ENCODE results near the gene ADCY2. TPM values are rescaled to one million over a fixed set of nuclear protein-coding genes. Genes with fewer than 3 reads are reported as not detected.

The ADCY2 gene
- total RNA-seq, 1 experiment from 2014 or later, result not detected

GRCh38 chr5:7577381-7577780 is 181.4 kb downstream of the ADCY2 start:
- BruUV-seq (replicated peaks), result no TSS peak
- ChIA-PET CTCF (no interaction called here), POLR2A (no interaction called here)
- Histone ChIP-seq H3K36me3 (ENCODE audit: control insufficient read depth, insufficient read depth, low read length) (no peaks in the 10 kb centered on the region), H3K4me3 (ENCODE audit: low read depth, low read length) (no peak overlapping the region), H3K27me3 (replicated peaks; ENCODE audit: control insufficient read depth, insufficient read depth, low read length) (no peaks in the 10 kb centered on the region), H3K4me1 (no peaks in the 10 kb centered on the region), H3K9me3 (no peaks in the 10 kb centered on the region)
- H3K4me1 Mint-ChIP-seq (ENCODE audit: low read depth, unreplicated experiment), result no peaks in the 10 kb centered on the region
- DNase-seq, result no peak
- no peaks in the 10 kb centered on the region for H3K36me3 Mint-ChIP-seq (ENCODE audit: insufficient read depth, unreplicated experiment)
- intact Hi-C loops (cut with micrococcal nuclease; ENCODE audit: unreplicated experiment), result no loop called here
- no peaks in the 10 kb centered on the region for H3K9me3 Mint-ChIP-seq (ENCODE audit: unreplicated experiment)
- peaks cover 13% of the 10 kb centered on the region for H3K27me3 Mint-ChIP-seq (ENCODE audit: insufficient read depth, unreplicated experiment)
- H3K4me3 Mint-ChIP-seq (ENCODE audit: unreplicated experiment), result no peak overlapping the region
- TF ChIP-seq, protein P1, sequence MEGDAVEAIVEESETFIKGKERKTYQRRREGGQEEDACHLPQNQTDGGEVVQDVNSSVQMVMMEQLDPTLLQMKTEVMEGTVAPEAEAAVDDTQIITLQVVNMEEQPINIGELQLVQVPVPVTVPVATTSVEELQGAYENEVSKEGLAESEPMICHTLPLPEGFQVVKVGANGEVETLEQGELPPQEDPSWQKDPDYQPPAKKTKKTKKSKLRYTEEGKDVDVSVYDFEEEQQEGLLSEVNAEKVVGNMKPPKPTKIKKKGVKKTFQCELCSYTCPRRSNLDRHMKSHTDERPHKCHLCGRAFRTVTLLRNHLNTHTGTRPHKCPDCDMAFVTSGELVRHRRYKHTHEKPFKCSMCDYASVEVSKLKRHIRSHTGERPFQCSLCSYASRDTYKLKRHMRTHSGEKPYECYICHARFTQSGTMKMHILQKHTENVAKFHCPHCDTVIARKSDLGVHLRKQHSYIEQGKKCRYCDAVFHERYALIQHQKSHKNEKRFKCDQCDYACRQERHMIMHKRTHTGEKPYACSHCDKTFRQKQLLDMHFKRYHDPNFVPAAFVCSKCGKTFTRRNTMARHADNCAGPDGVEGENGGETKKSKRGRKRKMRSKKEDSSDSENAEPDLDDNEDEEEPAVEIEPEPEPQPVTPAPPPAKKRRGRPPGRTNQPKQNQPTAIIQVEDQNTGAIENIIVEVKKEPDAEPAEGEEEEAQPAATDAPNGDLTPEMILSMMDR (IDR thresholded peaks at IDR 0.05; ENCODE audit: insufficient read depth in 1 of 2, low read depth in 1 of 2, low read length in 1 of 2, severe bottlenecking in 1 of 2, unreplicated experiment in 1 of 2), result no peak
- no peak overlapping the region for H3K27ac Mint-ChIP-seq (ENCODE audit: unreplicated experiment)

DNA sequence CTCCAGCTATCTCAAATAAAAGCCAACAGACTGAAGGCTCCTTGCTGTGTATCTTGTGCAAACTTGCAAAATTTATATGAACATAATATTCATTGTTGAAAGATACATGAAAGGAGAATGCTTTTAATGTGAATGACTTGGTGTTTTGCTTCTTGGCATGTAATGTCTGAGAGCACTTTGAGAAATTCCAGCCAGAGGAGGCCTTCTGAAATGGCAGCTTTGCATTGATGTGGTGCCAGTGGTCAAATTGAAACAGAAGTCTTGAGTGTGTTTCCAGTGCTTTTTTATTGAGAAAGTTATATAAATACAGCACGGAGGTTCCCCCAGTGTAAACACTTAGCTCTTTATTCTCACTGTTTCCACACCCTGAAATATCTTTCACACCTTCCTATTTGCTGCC is 182.1 kb downstream of the ADCY2 start:
- Histone ChIP-seq H3K36me3 (ENCODE audit: control insufficient read depth, insufficient read depth, low read length) (no peaks in the 10 kb centered on the region), H3K9me3 (no peaks in the 10 kb centered on the region), H3K4me3 (ENCODE audit: low read depth, low read length) (no peak overlapping the region), H3K27me3 (replicated peaks; ENCODE audit: control insufficient read depth, insufficient read depth, low read length) (no peaks in the 10 kb centered on the region), H3K4me1 (no peaks in the 10 kb centered on the region)
- ChIA-PET POLR2A (no interaction called here), CTCF (no interaction called here)
- Mint-ChIP-seq H3K9me3 (ENCODE audit: unreplicated experiment) (no peaks in the 10 kb centered on the region), H3K4me3 (ENCODE audit: unreplicated experiment) (no peak overlapping the region), H3K27me3 (ENCODE audit: insufficient read depth, unreplicated experiment) (peaks cover 13% of the 10 kb centered on the region), H3K36me3 (ENCODE audit: insufficient read depth, unreplicated experiment) (no peaks in the 10 kb centered on the region), H3K27ac (ENCODE audit: unreplicated experiment) (no peak overlapping the region), H3K4me1 (ENCODE audit: low read depth, unreplicated experiment) (no peaks in the 10 kb centered on the region)
- TF ChIP-seq, protein P1 (IDR thresholded peaks at IDR 0.05; ENCODE audit: insufficient read depth in 1 of 2, low read depth in 1 of 2, low read length in 1 of 2, severe bottlenecking in 1 of 2, unreplicated experiment in 1 of 2), result no peak
- intact Hi-C loops (cut with micrococcal nuclease; ENCODE audit: unreplicated experiment), result no loop called here
- DNase-seq, result no peak
- no TSS peak for BruUV-seq (replicated peaks)

GRCh38 chr5:7584749-7585148 is 188.8 kb downstream of the ADCY2 start:
- Histone ChIP-seq H3K36me3 (ENCODE audit: control insufficient read depth, insufficient read depth, low read length) (no peaks in the 10 kb centered on the region), H3K9me3 (no peaks in the 10 kb centered on the region), H3K27me3 (replicated peaks; ENCODE audit: control insufficient read depth, insufficient read depth, low read length) (no peaks in the 10 kb centered on the region), H3K4me1 (no peaks in the 10 kb centered on the region), H3K4me3 (ENCODE audit: low read depth, low read length) (no peak overlapping the region)
- TF ChIP-seq, protein P1 (IDR thresholded peaks at IDR 0.05; ENCODE audit: insufficient read depth in 1 of 2, low read depth in 1 of 2, low read length in 1 of 2, severe bottlenecking in 1 of 2, unreplicated experiment in 1 of 2), result no peak
- H3K4me1 Mint-ChIP-seq (ENCODE audit: low read depth, unreplicated experiment), result no peaks in the 10 kb centered on the region
- intact Hi-C loops (cut with micrococcal nuclease; ENCODE audit: unreplicated experiment), result no loop called here
- H3K36me3 Mint-ChIP-seq (ENCODE audit: insufficient read depth, unreplicated experiment), result no peaks in the 10 kb centered on the region
- ChIA-PET POLR2A (no interaction called here), CTCF (no interaction called here)
- DNase-seq, result no peak
- BruUV-seq (replicated peaks), result no TSS peak
- no peak overlapping the region for H3K4me3 Mint-ChIP-seq (ENCODE audit: unreplicated experiment)
- H3K27me3 Mint-ChIP-seq (ENCODE audit: insufficient read depth, unreplicated experiment), result peaks cover 5% of the 10 kb centered on the region
- no peaks in the 10 kb centered on the region for H3K9me3 Mint-ChIP-seq (ENCODE audit: unreplicated experiment)
- H3K27ac Mint-ChIP-seq (ENCODE audit: unreplicated experiment), result no peak overlapping the region

Data from Caco-2 (cell line).